Cardiac muscle cell (in vitro differentiated cells and primary cell): ENCODE data around the gene USP22. TPM values are rescaled to one million over a fixed set of nuclear protein-coding genes. Genes with fewer than 3 reads are reported as not detected.

Experiments
- DNase-seq, 2 donors: peaks; one replicate each; pipeline versions ENCODE4 v3.0.0 to v3.0.0-alpha.2; 2010 to 2017; ENCODE audit warnings: low read depth in 1 of 2, low spot score in 1 of 2
- H3K27ac ChIP-seq: fragments of 200-600 bp; sonication (generic); 2 replicates; pipeline ENCODE4 v1.5.1; 2016
- H3K27me3 ChIP-seq: fragments of 200-600 bp; sonication (generic); 2 replicates; pipeline ENCODE4 v1.6.0; 2016; ENCODE audit warnings: control low read depth
- H3K36me3 ChIP-seq: fragments of 200-600 bp; sonication (generic); 2 replicates; pipeline ENCODE4 v1.5.1; 2016; ENCODE audit warnings: control low read depth
- H3K4me1 ChIP-seq: fragments of 200-600 bp; sonication (generic); 2 replicates; pipeline ENCODE4 v1.8.1; 2017; ENCODE audit warnings: low read depth, mild to moderate bottlenecking, mixed run types
- H3K4me3 ChIP-seq: fragments of 200-600 bp; sonication (generic); 2 replicates; pipeline ENCODE4 v1.5.1; 2016; ENCODE audit warnings: mild to moderate bottlenecking
- H3K9me3 ChIP-seq: fragments of 200-600 bp; sonication (generic); 2 replicates; pipeline ENCODE4 v1.5.1; 2017; ENCODE audit warnings: low read depth, mild to moderate bottlenecking, control low read depth
- CTCF ChIP-seq: IDR thresholded peaks from 2 replicates; pipeline ENCODE4 v1.5.1; 2012; ENCODE audit warnings: low read depth, mild to moderate bottlenecking, low read length
- polyA plus RNA-seq: library from polyadenylated mRNA; unstranded; fragments of >200 nt; fragmentation: Nextera tagmentation; extraction: Ambion mirVana; gene quantifications from 2 replicates; pipeline ENCODE4 v1.2.1, GENCODE V29; 2016
- total RNA-seq: library from RNA; depleted of rRNA; stranded (reverse); fragments of >200 nt; gene quantifications from 2 replicates; pipeline ENCODE4 v1.2.3, GENCODE V29; 2016

Gene USP22
- total and polyA plus RNA-seq, 2 experiments from 2014 or later, result 153 to 280 TPM

GRCh38 chr17:21005367-21005766, 37.4 kb downstream of the USP22 start:
- Histone ChIP-seq H3K27ac (peak overlapping the region; percentile 51), H3K4me3 (no peak overlapping the region), H3K27me3 (no peaks in the 10 kb centered on the region), H3K9me3 (no peaks in the 10 kb centered on the region), H3K4me1 (no peaks in the 10 kb centered on the region), H3K36me3 (peaks cover 75% of the 10 kb centered on the region)
- no peak for TF ChIP-seq CTCF
- no peak for DNase-seq

GRCh38 chr17:21004016-21004930, 38.5 kb downstream of the USP22 start:
- no peaks in the 10 kb centered on the region for H3K9me3 ChIP-seq
- H3K36me3 ChIP-seq, result peaks cover 68% of the 10 kb centered on the region
- DNase-seq, result no peak

GRCh38 chr17:21003007-21003621, 39.7 kb downstream of the USP22 start:
- H3K36me3 ChIP-seq, result peaks cover 59% of the 10 kb centered on the region
- H3K4me3 ChIP-seq, result no peak overlapping the region
- H3K4me1 ChIP-seq, result no peaks in the 10 kb centered on the region
- peak overlapping the region; percentile 79 for H3K27ac ChIP-seq
- TF ChIP-seq CTCF, result no peak
- no peak for DNase-seq
- H3K27me3 ChIP-seq, result no peaks in the 10 kb centered on the region
- no peaks in the 10 kb centered on the region for H3K9me3 ChIP-seq

More at GRCh38 chr17:21004016-21004930, 38.5 kb downstream of the USP22 start:
- peak overlapping the region; percentile 51 for H3K27ac ChIP-seq
- H3K4me1 ChIP-seq, result no peaks in the 10 kb centered on the region
- TF ChIP-seq CTCF, result no peak
- H3K27me3 ChIP-seq, result no peaks in the 10 kb centered on the region
- H3K4me3 ChIP-seq, result no peak overlapping the region

GRCh38 chr17:21002309-21003006, 40.4 kb downstream of the USP22 start:
- no peaks in the 10 kb centered on the region for H3K4me1 ChIP-seq

More at GRCh38 chr17:21002309-21003006, 40.4 kb downstream of the USP22 start:
- Histone ChIP-seq H3K36me3 (peaks cover 52% of the 10 kb centered on the region), H3K27me3 (no peaks in the 10 kb centered on the region), H3K27ac (peak overlapping the region; percentile 79), H3K9me3 (no peaks in the 10 kb centered on the region), H3K4me3 (no peak overlapping the region)
- no peak for TF ChIP-seq CTCF
- DNase-seq, result no peak
